KOPT-K1 (cell line): ENCODE results near the gene KCTD15.

Source experiments
- H3K27ac ChIP-seq: fragments of 200-600 bp; sonication (generic); 2 replicates; pipeline ENCODE4 v1.5.1; 2016; ENCODE audit warnings: antibody characterized with exemption, mild to moderate bottlenecking, low read depth, low read length; ENCODE audit not compliant: poor library complexity, severe bottlenecking
- H3K36me3 ChIP-seq: fragments of 200-600 bp; sonication (generic); 2 replicates; pipeline ENCODE4 v1.5.1; 2017; ENCODE audit warnings: antibody characterized with exemption, mild to moderate bottlenecking, low read length, moderate library complexity; ENCODE audit not compliant: insufficient read depth
- H3K9me3 ChIP-seq: fragments of 200-600 bp; sonication (generic); 2 replicates; pipeline ENCODE4 v1.5.1; 2017; ENCODE audit warnings: antibody characterized with exemption, low read length, mild to moderate bottlenecking; ENCODE audit not compliant: insufficient read depth, poor library complexity, severe bottlenecking

Gene KCTD15

DNA sequence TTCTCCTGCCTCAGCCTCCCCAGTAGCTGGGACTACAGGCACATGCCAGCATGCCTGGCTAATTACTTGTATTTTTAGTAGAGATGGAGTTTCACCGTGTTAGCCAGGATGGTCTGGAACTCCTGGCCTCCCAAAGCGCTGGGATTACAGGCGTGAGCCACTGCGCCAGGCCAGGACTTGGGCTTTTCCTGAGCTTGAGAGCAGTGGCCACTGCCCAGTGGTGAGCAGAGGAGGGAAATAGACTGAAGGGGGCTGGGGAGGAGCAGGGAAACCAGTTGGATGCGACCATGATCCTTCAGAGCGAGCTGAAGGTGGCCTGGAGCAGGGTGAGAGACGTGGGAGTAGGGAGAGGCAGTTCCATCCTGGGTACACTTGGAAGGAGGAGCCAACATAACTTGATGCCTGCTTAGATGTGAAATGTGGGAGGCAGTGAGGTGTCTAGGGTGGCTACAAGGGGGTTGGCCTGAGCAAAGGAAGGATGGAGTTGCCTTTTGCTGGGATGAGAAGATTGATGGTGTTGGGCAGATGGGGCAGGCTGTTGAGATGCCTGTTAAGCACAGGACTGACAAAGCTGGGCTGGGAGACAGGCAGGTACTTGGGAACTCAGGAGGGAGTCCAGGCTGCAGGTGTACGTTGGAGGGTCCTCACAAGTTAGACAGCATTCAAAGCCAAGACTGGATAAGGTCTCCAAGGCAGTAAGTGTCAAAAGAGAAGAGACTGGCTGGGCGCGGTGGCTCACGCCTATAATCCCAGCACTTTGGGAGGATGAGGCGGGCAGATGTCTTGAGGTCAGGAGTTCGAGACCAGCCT lies 31.8 kb downstream of the KCTD15 start:
- H3K27ac ChIP-seq = no peak overlapping the region
- no peaks in the 10 kb centered on the region for H3K36me3 ChIP-seq
- no peaks in the 10 kb centered on the region for H3K9me3 ChIP-seq

DNA sequence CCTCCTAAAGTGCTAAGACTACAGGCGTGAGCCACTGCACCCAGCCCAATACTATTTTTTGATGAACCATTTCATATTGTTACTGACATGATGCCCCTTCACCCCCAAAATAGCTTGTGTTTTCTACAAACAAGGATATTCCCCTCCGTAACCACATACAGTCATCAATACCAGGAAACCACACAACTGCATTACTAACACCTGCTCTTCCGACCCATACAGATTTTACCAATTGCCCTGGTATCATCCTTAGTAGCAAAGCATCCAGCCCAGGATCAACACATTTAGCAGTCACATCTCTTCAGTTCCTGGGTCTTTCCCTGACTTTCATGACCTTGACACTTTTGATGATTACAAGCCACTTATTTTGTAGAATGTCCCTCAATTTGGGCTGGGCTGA lies 33.6 kb downstream of the KCTD15 start:
- H3K9me3 ChIP-seq = no peaks in the 10 kb centered on the region
- H3K36me3 ChIP-seq = no peaks in the 10 kb centered on the region
- H3K27ac ChIP-seq = no peak overlapping the region

DNA sequence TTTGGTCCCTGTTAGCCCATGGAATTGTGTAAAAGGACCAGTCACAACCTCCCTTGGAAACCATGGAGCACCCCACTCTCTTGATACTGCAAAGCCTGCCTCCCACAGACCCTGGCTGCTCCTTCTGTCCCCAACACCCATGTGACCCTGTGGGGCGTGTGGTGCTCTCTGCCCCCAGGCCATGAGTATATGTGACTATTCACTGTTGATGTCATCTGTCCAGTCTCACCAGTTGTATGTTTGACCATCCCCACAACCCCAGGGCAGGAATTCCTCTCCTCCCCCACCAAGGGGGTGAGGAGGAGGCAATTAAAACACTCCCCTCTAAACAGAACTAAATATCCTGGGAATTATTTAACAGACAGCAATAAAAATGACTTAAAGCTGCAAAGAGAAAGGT lies 35.2 kb downstream of the KCTD15 start:
- Histone ChIP-seq H3K9me3 (no peaks in the 10 kb centered on the region), H3K27ac (no peak overlapping the region), H3K36me3 (no peaks in the 10 kb centered on the region)

- H3K27ac ChIP-seq = no peak overlapping the region
These were observed 36.0 kb downstream of the KCTD15 start for GRCh38 chr19:33832633-33833032.

DNA sequence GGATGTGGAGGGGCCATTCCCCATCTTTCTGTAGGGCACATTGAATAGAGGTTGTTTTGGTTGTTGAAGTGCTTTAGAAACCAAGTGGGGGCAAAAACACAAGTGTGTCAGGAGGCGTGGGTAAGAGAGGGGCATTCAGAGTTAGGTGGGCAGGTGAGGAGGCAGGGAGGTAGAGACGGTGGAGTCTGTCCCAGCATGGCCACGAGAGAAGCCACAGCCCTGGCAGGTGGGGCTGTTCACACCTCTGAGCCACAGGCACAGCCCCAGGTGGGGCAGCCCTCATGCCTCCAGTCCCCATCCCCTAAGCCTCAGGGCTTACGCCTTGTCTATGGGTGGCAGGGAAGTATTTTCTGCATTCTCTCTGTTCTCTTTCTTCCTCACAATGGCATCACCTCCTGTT lies 43.7 kb downstream of the KCTD15 start:
- Histone ChIP-seq H3K27ac (no peak overlapping the region), H3K36me3 (no peaks in the 10 kb centered on the region), H3K9me3 (no peaks in the 10 kb centered on the region)

More at GRCh38 chr19:33832633-33833032, 36.0 kb downstream of the KCTD15 start:
- H3K36me3 ChIP-seq = no peaks in the 10 kb centered on the region
- H3K9me3 ChIP-seq = no peaks in the 10 kb centered on the region

DNA sequence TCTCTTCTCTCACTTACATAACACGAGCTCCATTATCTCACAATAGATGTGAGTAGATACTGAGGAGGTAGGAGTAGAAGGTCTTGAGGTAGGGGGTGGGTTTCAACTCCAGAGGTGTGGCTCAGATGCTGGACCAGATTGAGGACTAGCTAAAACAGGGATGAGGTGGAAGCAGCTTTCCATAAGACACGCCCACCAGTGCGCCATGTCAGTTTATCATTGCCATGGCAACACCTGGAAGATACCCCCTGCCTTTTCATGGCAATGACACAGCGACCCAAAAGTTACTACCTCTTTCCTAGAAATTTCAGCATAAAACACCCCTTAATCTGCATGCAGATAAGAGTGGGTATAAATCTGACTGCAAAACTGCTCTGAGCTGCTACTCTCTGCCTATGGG lies 44.1 kb downstream of the KCTD15 start:
- Histone ChIP-seq H3K27ac (no peak overlapping the region), H3K36me3 (no peaks in the 10 kb centered on the region), H3K9me3 (no peaks in the 10 kb centered on the region)

- Histone ChIP-seq H3K36me3 (no peaks in the 10 kb centered on the region), H3K27ac (no peak overlapping the region), H3K9me3 (no peaks in the 10 kb centered on the region)
These were observed 45.0 kb downstream of the KCTD15 start for GRCh38 chr19:33841685-33842084.

DNA sequence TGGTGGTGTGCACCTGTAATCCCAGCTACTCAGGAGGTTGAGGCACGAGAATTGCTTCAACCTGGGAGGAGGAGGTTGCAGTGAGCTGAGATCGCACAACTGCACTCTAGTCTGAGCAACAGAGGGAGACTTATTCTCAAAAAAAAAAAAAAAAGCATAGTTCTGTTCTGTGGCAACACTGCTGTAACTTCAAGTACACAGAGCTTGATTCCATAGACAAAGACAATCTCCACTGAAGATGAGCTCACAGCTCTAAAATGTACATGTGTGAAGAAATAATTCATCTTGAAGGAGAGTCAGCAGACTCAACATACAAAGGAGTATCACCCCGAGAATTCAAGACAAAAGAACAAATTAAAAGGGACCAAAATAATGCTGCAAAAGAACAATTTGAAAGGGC lies 47.8 kb downstream of the KCTD15 start:
- no peaks in the 10 kb centered on the region for H3K9me3 ChIP-seq
- H3K36me3 ChIP-seq = no peaks in the 10 kb centered on the region
- no peak overlapping the region for H3K27ac ChIP-seq

DNA sequence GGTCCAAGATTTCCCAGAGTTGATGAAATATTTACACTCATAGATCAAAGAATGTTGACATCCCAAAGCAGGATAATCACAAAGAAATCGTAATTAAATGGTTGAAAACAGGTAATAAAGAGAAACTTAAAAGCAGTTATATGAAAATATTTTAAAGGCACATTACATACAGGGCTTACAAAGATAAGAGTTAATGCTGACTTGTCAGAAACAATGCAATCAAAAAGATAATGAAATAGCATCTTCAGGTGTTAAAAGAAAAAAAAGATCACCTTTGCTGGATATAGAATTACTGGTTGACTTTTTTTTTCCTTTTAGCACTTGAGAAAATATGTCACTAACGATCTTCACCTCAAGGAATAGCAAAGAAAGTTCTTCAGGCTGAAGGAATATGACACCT lies 48.8 kb downstream of the KCTD15 start:
- Histone ChIP-seq H3K27ac (no peak overlapping the region), H3K9me3 (no peaks in the 10 kb centered on the region), H3K36me3 (no peaks in the 10 kb centered on the region)

- no peaks in the 10 kb centered on the region for H3K9me3 ChIP-seq
- H3K27ac ChIP-seq = no peak overlapping the region
- H3K36me3 ChIP-seq = no peaks in the 10 kb centered on the region
These were observed 53.0 kb downstream of the KCTD15 start for GRCh38 chr19:33849551-33850147.

- H3K9me3 ChIP-seq = no peaks in the 10 kb centered on the region
- H3K36me3 ChIP-seq = no peaks in the 10 kb centered on the region
- no peak overlapping the region for H3K27ac ChIP-seq
These were observed 62.3 kb downstream of the KCTD15 start for GRCh38 chr19:33859016-33859415.

- Histone ChIP-seq H3K36me3 (no peaks in the 10 kb centered on the region), H3K9me3 (no peaks in the 10 kb centered on the region), H3K27ac (no peak overlapping the region)
These were observed 63.8 kb downstream of the KCTD15 start for GRCh38 chr19:33860312-33861090.

- H3K9me3 ChIP-seq = no peaks in the 10 kb centered on the region
- no peaks in the 10 kb centered on the region for H3K36me3 ChIP-seq
- H3K27ac ChIP-seq = no peak overlapping the region
These were observed 65.3 kb downstream of the KCTD15 start for GRCh38 chr19:33861950-33862349.

- Histone ChIP-seq H3K9me3 (no peaks in the 10 kb centered on the region), H3K36me3 (no peaks in the 10 kb centered on the region), H3K27ac (no peak overlapping the region)
These were observed 66.3 kb downstream of the KCTD15 start for GRCh38 chr19:33862981-33863380.

DNA sequence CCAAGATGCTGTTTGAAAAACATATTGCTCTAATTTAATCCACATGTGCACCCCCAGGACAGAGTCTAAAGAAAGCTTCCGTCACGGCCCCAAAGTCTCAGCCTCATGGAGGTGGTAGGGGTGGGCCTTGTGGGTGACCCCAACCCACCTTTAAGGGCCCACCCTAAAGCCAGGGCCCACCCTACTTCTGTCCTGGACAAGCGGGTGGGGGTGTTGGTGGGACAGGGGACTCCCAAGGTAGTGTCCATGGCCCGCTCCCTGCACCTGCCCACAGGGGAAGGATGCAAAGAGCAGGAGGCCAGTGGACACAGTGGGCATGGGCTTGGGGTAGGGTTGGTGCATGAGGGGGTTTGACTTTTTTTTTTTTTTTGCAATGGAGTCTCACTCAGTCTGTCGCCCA lies 66.8 kb downstream of the KCTD15 start:
- Histone ChIP-seq H3K27ac (no peak overlapping the region), H3K9me3 (no peaks in the 10 kb centered on the region), H3K36me3 (no peaks in the 10 kb centered on the region)
